ENCODE results near the gene ARPC1A.
A peak's percentile ranks its signal among the peaks of the same experiment; 100 is the strongest.
"Not testable (repeated sequence)": the region's sequence is repeated elsewhere in the genome, so short reads cannot be mapped to it uniquely, and the experiment has no call there.

The ARPC1A gene

GRCh38 chr7:99322659-99323058 lies 3.0 kb upstream of the ARPC1A start:
- DNase-seq: not testable (repeated sequence)

- DNase-seq: no peak
These were observed 1.1 kb upstream of the ARPC1A start for GRCh38 chr7:99324559-99324958.

DNA sequence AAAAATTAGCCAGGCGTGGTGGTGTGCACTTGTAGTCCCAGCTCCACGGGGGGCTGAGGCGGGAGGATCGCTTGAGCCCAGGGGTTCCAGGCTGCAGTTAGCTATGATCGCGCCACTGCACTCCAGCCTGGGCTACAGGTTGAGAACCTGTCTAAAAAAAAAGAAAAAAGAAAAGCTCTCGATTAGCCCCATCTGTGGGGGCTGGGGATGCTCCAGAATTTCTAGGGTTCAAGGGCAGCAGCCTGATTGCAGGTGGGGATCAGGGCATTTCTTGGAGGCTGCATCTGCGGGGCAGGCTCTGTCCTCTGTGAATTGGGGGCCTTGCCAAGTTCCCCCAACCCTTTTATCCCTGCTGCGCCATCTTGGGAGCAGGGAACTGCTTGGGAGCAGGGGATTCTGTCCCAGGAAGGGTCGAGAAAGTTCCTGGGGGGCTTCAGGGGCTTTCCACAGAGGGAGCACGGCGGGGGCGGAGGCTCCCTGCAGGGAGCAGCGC lies 651 bp upstream of the ARPC1A start:
- DNase-seq: no peak

- no peak for DNase-seq
These were observed 697 bp downstream of the ARPC1A start for GRCh38 chr7:99326408-99326782.

DNA sequence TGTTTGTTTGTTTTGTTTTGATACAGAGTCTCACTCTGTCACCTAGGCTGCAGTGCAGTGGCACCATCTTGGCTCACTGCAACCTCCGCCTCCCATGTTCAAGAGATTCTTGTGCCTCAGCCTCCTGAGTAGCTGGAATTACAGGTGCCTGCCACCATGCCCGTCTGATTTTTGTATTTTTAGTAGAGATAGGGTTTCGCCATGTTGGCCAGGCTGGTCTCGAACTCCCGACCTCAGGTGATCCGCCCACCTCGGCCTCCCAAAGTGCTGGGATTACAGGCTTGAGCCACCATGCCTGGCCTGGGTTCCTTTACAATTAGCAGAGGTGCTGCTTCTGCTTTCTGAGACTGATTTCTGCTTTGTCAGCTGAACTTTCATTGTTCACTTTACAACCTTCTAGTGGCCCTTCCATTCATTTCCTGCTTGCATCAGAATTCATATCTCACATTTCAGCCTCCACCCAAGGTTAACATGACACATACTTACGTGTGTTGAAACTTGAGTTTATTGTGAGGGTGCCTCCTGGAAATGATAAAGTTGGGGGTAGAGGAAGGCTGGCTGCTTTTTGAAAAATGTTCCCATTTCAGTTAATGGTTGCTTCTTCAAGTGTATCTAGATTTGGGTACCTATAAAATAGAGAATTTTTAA lies 4.7 kb downstream of the ARPC1A start:
- peak; percentile 3 to 33 for DNase-seq

DNA sequence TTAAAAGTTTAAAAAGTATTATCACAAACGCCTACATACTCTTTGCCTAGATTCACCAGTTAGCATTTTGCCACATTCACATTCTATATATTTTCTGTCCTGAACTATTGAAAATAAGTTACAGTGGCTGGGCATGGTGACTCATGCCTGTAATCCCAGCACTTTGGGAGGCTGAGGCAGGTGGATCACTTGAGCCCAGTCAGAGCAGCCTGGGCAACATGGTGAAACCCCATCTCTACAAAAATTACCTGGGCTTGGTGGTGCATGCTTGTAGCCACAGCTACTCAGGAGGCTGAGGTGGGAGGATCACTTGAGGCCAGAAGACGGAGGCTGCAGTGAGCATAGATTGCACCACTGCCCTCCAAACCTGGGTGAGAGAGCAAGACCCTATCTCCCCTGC lies 5.3 kb downstream of the ARPC1A start:
- DNase-seq: no peak

GRCh38 chr7:99339595-99339994 lies 13.9 kb downstream of the ARPC1A start:
- no peak for DNase-seq

GRCh38 chr7:99340659-99341058 lies 15.0 kb downstream of the ARPC1A start:
- DNase-seq: no peak

DNA sequence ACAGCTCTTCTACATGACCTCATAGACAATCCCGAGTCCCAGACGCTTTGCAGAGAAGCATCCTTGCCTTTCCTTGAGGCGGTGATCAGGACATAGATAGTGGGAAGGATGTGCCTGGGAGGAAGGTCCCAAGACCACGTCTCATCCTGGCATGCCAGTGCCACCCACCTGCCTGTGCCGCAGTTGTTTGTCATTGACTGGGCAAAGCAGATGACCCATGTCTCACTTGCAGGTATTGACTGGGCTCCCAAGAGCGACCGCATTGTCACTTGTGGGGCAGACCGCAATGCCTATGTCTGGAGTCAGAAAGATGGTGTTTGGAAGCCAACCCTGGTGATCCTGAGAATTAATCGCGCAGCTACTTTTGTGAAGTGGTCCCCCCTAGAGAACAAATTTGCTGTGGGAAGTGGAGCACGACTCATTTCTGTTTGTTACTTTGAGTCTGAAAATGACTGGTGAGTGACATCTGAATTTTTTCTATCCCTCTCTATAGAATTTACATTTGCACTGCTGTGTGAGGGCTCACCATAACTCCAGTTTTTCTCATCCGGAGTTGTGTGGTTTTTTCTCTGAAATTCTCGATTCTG lies 18.5 kb downstream of the ARPC1A start:
- DNase-seq: no peak

GRCh38 chr7:99350641-99351040 lies 24.9 kb downstream of the ARPC1A start:
- DNase-seq: not testable (repeated sequence)

DNA sequence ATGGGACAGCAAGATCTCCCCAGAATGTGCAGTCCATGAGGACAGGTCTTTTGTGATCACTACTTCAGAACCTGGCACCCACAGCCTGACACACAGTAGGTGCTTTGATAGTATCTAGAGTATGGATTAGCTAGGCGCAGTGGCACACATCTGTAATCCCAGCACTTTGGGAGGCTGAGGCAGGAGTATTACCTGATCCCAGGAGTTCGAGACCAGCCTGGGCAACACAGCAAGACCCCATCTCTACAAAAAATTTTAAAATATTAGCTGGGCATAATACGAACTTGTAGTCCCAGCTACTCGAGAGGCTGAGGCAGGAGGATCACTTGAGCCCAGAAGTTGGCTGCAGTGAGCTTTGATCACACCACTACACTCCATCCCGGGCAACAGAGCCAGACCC lies 26.5 kb downstream of the ARPC1A start:
- DNase-seq: no peak

GRCh38 chr7:99355098-99355497 lies 29.4 kb downstream of the ARPC1A start:
- no peak for DNase-seq

DNA sequence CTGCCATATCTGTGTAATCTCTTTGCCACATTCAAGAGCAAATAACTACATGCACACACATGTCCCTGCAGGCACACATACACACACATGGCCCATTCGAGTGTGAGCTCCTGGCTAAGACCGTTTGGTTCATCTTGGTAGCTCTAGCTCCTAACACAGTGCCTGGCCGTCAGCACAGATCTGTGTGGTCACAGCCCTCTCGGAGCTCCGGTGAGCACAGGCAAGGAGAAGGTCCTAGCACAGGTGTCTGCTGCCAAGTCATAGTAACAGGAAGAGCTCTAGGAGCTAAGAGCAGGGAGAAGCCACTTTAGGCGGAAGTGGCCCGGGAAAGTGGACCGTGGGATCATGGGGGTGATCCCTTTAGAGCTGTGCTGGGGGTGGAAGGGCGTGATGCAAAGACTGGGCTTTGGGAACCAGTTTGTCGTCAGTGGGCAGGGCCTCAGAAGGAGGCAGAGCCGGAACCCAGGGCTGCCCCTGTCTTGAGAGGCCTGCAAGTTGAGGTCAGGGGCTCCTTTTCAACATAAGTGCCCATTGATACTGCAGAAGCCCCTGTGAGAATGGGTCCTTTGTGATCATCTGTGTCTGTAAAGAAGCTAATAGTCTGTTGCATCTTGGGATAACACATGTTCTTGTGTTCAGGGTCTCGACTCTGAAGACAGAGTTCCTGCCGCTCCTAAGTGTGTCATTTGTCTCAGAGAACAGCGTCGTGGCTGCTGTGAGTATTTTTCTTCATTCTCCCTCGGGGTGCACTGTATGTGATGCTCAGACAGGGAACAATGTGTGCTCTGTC lies 32.2 kb downstream of the ARPC1A start:
- DNase-seq: no peak

DNA sequence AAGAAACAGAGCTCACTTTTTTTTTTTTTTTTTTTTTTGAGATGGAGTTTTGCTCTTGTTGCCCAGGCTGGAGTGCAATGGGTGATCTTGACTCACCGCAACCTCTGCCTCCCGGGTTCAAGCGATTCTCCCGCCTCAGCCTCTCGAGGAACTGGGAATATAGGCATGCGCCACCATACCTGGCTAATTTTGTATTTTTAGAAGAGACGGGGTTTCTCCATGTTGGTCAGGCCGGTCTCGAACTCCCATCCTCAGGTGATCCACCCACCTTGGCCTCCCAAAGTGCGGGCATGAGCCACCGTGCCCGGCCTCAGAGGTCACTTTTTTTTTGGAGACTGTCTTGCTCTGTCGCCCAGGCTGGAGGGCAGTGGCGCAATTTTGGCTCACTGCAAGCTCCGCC lies 32.8 kb downstream of the ARPC1A start:
- not testable (repeated sequence) for DNase-seq

DNA sequence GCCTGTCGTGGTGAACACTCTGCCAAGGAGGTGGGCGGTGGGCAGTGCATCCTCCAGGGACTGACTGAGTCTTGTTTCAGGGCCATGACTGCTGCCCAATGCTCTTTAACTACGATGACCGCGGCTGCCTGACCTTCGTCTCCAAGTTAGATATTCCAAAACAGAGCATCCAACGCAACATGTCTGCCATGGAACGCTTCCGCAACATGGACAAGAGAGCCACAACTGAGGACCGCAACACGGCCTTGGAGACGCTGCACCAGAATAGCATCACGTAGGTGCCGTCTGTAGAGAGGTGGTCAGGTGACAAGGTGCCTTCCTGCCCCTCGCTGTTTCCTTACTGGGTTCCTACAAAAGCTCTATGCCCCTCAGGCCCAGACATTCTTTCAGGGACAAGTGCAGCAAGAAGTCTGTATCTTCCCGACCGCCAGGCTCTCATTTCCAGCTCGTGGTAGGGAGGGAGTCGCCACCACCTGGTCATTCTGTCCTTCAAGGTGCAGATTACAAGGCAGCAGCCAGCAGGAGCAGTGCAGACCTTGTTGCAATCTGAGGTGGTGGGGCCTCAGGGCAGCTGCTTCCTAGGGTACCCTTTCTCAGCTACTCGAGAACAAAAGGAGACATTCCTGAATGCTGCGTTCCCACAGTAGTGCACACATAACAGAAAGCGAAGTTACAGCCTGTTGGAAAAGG lies 33.9 kb downstream of the ARPC1A start:
- no peak for DNase-seq

GRCh38 chr7:99362801-99363200 lies 37.1 kb downstream of the ARPC1A start:
- no peak for DNase-seq

DNA sequence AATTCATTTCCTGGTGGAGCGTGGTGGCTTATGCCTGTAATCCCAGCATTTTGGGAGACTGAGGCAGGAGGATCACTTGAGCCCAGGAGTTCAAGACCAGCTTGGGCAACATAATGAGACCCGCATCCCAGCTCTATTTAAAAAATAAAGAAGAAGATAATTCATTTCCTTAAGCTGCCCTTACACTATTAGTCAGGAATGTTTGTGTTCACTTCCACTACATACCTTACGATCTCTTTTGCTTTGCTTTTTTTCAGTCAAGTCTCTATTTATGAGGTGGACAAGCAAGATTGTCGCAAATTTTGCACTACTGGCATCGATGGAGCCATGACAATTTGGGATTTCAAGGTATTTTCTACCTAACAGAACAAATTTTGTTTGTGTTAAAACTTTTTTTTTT lies 37.6 kb downstream of the ARPC1A start:
- no peak for DNase-seq

GRCh38 chr7:99365318-99366141 lies 39.8 kb downstream of the ARPC1A start:
- DNase-seq: peak; percentile 69 to 74

DNA sequence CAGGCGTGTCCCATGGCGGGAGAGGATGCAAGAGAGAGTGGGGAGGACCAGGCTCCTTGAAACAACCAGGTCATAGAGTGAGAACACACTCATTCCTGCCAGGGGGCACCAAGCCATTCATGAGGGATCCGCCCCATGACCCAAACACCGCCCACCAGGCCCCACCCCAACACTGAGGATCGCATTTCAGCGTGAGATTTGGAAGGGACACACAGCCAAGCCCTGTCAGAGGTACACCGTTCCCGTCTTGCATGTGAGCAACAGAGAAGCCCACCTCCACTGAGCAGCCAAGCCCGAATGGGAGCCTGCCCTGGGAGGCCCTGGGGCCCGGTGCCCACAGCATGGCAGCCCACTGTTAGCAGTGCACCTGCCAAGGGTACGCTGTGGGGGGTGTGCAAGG lies 40.9 kb downstream of the ARPC1A start:
- no peak for DNase-seq

GRCh38 chr7:99368750-99369389 lies 43.2 kb downstream of the ARPC1A start:
- no peak for DNase-seq

DNA sequence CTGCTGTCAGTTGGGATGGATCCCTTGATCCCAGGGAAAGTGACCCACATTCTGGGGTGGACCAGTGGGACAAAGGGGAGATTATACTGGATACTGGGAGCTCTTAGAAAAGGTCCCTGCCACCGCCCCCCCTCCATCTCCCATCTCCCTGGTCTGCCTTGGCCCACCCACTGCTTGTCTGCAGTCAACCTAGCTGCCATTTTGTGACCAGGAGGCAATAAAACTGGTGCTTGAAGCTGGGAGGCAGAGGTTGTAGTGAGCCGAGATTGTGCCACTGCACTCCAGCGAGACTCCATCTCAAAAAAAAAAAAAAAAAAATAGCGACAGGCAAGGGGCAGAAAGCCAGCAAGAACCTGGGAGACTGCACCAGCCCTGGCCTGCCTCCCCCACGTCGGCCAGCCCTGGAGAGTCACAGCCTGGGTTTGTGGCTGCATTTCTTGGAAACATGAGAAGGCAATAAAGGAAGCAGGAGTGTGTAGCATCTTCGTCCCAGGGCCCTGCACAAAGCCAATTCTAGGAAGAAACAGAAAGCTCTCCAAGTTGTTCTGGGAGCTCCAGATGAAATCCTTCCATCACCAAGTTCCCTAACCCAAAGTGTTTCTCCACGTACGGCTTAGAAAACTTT lies 44.2 kb downstream of the ARPC1A start:
- no peak for DNase-seq

All from CD4-positive, alpha-beta T cell treated with Interleukin-1 beta for 1 hour (primary cell).